GM19455 (cell line): ENCODE measurements around the gene GPR173.

ENCODE experiments used
- ATAC-seq: cut with Tn5 transposase; IDR thresholded peaks from one replicate; pipeline ENCODE4 v1.9.1; 2021; ENCODE audit not compliant: unreplicated experiment

Gene GPR173, protein sequence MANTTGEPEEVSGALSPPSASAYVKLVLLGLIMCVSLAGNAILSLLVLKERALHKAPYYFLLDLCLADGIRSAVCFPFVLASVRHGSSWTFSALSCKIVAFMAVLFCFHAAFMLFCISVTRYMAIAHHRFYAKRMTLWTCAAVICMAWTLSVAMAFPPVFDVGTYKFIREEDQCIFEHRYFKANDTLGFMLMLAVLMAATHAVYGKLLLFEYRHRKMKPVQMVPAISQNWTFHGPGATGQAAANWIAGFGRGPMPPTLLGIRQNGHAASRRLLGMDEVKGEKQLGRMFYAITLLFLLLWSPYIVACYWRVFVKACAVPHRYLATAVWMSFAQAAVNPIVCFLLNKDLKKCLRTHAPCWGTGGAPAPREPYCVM

DNA sequence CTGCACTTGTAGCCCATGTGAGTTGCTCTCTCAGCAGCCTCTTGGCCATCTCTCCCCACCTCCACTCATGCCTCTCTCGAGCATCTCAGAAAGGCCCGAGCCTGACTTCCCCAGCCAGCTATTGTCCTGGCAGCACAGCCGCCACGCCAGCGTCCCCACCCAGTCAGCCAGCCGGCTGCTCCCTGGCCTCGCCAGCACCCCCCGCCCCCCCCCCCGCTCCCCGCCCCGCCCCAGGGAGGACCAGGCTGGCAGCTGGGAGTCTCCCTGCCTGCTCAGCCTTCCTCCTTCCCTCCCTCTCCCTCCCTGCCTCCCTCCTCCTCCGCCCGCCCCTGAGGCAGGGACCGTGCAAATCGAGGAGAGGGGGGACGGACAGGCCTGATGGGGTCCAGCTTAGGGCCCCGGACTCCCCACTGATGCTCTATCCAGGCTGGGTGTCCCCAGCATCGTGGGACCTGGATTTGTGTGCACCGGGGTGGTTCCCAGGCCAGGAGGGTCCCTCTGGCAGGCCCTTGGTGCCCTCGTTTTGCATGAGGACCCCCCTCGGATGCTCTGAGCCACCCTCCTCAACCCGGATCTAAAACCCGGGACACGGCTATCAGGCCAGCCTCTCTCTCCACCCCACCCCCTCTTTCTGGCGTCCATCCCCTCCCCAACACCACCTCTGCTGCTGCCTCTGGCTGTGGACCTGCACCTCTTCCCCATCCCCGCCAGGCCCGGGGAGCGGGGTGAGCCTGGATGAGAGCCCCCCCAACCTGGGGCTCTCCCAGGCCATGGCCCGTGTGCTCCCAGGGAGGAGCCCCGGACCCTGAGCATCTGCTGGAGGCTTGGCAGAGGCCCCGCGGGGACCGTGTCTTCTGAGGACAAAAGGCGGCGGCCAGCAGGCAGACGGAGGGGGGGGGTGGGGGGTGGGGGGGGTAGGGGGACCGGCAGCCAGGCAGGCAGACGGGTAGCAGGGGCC is at the start of gene GPR173:
TSS of gene GPR173 (plus strand) at position 621 of the 958 bp plus-strand sequence. CDS start 27,833 bp downstream, outside the sequence.
- ATAC-seq, result no peak

DNA sequence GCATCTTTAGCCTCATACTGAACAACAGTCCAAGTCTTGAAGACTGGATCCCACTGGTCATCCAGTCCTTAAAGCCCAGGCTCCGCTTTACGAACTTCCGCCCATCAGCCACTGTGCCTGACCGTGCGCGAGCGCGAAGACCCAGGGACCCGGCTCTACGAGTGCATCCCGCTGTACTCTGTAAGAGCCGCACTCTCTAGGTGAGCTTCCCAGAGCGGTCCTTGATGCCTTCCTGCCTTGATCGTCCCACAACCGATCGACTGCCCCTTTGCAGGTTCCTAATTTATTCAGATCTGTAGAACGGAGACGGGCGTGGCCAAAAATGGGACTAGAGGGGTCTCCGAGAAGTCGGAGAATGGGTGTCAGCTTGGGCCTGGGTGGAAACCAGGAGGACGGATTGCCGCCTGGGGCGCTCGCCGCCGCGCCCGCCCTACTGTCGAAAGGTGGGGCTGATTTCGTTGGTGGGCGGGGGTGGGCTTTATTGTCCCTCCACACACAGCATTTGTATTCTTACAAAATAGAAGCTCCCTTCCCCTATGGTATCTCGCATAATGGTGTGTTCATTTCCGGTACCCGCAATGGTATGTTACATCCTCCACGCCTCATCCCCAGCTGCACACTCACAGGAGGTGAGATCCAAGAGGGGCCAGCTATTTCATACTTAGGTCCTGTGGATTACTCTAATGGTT is 48.0 kb upstream of the GPR173 start:
- no peak for ATAC-seq

DNA sequence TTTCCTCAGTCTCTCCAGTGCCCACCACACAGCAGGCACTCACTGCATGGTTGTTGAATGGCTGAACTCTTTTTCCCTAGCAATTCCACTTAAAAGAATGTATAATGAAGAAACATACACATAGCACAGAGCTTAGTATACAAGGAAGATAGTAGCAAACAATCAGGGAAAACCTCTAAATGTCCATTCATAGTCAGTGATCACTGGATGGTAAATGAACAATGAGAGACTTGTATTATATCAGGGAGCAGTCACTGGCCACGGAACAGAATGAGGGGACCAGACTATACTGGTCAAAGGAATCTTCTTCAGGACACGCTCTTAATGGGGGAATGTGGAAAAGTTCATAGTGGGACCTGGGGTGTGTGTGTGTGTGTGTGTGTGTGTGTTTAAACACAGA is 46.6 kb upstream of the GPR173 start:
- no peak for ATAC-seq

DNA sequence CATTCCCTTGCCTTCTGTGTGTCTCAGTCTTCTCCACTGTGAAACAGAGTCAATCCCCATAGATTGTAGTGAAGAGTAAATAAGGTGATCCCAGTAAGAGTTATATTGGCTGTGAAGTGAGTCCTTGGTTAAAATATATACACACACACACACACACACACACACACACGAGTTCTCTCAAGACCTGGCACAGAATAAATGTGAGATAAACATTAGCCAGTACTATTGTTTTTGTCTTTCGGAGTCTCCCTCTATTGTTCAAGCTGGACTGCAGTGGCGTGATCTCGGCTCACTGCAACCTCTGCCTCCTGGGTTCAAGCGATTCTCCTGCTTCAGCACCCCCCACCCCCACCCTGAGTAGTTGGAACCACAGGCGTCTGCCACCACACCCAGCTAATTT is 45.5 kb upstream of the GPR173 start:
- ATAC-seq, result no peak

DNA sequence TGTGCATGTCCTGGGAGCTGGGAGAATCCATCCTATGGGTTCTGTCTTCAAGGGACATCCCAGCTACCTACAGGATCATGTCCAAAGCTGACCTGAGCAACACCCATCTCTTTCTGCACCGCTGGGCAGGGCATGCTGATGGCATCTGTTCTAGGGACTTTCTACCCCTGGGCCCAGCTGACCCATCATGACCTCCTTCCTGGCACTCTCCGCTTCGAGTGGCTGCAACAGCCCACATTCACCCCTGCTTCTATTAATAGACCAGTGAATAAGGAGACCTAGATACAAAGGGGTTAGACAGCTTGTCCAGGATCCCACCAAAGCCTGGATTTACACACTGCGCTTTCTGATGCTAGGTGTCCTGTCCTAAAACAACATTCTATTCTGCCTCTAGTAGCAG is 44.6 kb upstream of the GPR173 start:
- ATAC-seq, result no peak

DNA sequence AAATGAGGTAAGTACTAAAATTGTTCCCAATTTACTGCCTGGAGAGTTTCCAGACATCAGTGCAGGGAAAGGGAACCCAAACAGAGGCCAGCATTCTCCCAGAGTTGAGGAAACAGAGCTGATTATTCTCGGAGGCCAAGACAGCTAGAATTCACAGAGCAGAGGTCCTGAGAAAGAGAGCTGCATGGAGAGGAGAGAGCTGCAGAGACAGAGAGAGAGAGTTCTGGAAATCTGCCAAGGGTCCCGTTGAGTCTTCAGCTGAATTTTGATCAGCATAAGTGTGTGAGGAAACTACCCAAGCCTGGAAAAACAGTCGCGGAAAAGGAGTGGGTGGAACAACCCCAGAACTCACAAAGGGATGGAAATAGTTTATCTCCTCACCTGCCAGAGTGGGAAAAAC is 43.8 kb upstream of the GPR173 start:
- ATAC-seq, result no peak

DNA sequence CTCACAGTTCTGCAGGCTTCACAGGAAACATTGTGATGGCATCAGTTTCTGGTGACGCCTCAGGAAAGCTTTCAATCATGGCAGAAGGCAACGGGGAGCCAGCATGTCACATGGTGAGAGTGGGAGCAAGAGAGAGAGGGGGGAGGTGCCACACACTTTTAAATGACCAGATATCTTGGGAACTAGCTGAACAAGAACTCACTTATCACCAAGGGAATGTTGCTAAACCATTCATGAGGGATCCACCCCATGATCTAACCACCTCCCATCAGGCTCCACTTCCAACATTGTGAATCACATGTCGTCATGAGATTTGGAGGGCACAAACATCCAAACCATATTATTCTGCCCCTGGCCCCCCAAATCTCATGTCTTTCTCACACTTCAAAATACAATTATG is 43.3 kb upstream of the GPR173 start:
- no peak for ATAC-seq

DNA sequence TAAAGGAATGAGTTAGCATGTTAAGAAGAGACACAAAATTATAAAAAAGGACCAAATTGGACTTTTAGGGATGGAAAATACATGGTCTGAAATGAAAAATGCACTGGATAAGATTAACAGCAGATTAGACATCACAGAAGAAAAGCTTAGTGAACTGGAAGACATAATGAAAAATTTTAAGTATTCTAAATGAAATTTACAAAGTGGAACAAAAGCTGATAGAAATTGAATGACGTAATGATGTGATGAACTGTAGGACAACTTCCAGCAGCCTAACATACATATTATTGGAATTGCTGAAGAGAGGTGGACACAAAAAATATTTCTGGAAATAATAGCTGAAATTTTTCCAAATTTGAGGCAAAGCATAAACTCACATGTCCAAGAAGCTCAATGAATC is 39.6 kb upstream of the GPR173 start:
- no peak for ATAC-seq

DNA sequence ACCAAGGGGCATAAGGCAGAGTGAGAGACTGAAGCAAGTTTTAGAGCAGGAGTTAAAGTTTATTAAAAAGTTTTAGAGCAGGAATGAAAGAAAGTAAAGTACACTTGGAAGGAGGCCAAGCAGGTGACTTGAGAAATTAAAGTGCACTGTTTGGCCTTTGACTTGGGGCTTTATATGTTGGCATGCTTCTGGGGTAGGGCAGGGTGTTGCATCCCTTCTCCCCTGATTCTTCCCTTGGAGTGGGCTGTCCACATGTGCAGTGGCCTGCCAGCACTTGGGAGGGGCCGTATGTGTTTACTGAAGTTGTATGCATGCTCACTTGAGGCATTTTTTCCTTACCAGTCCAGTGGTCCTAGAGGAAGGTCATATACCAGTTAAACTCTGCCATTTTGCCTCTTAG is 35.3 kb upstream of the GPR173 start:
- no peak for ATAC-seq

DNA sequence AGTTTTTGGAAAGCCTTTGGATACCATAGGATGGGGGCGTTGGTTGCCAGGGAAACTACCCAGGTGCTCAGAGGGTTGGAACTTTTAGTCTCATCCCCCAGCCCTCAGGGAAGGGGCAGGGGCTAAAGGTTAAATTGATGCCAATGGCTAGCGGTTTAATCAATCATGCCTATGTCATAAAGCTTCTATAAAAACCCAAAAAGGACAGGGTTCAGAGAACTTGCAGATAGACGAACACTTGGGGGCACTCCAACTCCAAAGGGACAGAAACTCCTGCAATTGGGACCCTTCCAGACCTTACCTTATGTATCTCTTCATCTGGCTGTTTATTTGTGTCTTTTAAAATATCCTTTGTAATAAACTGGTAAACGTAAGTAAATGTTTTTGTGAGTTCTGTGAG is 30.0 kb upstream of the GPR173 start:
- ATAC-seq, result no peak

DNA sequence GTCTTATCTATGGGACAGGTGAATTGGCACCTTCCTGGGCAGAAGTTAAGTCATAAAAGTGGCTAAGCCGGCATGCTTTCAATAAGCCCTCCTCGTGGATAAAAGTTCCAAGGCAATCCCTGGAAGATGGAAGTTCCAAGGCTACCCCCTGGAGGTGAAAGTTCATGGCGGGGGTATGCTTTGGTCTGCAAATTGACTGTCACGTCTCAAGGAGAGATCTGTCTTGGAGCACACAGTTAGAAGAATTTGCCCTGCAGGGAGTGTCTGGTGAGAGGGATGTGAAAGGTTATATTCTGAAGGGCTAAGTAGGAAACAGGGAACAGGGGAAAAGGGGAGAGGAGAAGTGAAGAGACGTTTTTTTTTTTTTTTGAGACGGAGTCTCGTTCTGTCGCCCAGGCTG is 26.2 kb upstream of the GPR173 start:
- ATAC-seq, result no peak

DNA sequence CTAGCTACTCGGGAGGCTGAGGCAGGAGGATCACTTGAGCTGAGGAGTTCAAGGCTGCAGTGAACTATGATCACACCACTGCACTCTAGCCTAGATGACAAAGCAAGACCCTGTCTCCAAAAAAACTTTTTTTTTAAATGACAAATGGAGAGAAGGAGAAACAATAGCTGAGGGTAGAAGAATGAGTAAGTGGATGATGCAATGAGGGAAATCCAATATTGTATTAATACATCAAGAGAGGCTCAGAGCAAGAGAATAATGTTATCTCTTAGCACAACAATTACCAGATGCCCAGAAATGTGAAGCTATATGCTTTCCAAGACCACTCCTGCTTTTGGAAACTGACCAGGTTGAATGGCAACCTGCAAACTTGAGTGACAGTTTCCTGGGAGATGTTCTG is 19.9 kb upstream of the GPR173 start:
- no peak for ATAC-seq

DNA sequence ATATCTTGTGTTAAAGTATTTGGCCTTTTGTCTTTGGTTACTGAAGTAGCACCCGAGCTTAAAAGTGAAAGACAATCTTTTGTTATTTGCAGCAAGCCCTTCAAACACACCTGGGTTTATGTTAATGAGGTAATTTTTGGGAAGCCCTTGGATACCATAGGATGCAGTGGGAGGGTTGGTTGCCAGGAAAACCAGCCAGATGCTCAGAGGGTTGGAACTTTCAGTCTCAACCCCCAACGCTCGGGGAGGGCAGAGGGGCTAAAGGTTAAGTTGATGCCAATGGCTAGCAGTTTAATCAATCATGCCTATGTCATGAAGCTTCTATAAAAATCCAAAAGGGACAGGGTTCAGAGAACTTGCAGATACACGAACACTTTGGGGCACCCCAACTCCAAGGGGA is 17.2 kb upstream of the GPR173 start:
- no peak for ATAC-seq

DNA sequence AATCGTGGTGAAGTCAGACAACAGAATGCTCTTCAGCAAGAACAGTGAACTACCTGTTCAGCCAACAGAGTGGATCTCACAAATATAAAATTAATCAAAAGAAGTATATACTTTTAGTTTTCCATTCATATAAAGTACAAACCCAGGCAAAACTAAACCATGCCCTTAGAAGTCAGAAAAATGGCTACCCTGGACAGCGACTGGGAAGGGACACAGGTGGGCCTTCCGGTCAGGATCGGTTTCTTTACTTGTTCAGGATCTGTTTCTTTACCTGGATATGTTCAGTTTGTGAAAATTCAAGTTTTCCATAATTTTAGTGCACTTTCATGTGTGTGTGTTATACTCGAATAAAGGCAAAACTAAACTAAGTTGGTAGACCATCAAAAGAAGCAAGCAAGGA is 12.4 kb upstream of the GPR173 start:
- ATAC-seq, result no peak

DNA sequence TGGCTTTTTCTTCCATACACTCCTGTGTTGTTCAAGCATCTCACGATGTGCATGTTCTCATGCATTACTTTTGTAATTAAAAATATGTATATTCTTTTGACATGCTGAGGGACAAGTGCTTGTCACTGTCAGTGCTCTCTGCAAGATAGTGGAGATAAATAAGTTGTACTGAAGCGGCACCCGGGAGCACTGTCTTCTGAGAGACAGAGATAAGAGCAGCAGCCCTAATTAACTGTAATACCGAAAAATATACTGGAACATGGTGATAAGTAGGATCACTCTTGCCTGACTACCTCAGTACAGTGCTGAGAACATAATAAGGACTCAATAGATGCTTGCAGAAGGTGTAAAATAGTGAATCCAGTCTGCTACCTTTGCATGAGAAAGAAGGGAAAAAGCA is 9.4 kb upstream of the GPR173 start:
- ATAC-seq, result no peak

DNA sequence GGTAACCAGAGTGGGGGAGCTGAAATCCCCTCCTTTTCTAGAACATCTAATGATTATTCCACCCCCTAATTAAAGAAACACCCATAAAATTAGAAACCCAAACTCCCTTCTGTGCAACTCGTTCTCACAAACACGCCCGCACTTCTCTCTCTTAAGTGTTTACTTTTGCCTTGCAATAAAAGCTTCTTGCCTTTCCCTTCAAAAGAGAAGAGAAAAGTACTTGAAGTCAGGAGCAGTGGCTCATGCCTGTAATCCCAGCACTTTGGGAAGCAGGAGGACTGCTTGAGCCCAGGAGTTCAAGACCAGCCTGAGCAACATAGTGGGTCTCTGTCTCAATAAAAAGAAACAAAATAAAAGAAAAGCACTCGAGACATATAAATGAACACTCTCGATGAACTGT is 3.6 kb upstream of the GPR173 start:
- ATAC-seq, result no peak

DNA sequence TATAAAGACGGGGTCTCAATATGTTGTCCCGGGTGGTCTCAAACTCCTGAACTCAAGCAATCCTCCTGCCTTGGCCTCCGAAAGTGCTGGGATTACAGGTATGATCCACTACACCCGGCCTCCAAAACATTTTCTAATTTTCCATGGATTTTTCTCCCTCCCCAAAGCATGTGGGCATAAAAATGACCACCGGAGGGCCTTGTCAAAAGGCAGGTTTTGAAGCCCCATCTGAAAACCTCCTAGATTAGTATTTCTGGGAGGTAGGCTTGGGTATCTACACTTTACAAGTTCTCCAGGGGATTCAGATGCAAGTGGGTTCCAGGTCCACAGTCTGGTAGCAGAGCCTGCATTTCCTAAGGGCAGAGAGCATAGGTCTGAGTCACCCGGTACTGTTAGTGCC is 1.4 kb upstream of the GPR173 start:
- ATAC-seq, result no peak

DNA sequence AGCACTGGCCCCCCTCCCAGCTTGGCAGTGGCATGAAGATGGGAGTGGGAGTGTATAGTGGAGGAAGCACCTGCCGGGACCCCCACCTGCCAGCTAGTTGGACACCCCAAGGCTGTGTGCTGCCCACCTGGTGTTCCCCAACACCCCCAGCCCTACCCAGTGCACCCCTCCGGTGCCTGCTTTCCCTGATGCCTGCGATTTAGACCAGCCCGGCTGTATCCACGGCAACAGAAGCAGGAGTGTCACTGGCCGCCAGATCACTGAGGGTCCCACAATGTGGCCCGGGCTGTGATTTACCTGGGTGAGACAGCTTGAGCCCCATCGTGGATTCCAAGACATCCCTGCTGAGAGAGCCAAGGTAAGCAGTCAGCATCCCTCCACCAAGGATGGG is 533 bp downstream of the GPR173 start:
- no peak for ATAC-seq

DNA sequence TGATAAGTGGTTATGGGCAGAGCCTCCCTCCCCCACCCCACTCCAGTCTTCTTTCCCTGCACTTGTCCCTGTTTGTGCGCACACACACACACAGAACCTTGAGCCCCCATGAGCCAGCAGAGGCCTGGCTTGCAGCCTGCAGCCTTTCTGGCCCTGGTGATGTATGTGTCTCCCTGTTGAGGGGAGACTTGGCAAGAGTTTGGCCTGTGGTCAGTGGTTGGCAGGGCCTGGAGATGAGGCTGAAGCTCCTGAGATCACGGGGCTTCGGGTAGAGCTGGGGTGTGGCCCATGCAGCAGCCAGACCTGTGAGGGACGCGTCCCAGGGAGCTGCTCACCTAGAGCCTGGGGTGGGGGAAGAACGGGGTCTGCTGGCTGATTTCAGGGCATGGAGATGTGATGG is 2.3 kb downstream of the GPR173 start:
- ATAC-seq, result no peak

DNA sequence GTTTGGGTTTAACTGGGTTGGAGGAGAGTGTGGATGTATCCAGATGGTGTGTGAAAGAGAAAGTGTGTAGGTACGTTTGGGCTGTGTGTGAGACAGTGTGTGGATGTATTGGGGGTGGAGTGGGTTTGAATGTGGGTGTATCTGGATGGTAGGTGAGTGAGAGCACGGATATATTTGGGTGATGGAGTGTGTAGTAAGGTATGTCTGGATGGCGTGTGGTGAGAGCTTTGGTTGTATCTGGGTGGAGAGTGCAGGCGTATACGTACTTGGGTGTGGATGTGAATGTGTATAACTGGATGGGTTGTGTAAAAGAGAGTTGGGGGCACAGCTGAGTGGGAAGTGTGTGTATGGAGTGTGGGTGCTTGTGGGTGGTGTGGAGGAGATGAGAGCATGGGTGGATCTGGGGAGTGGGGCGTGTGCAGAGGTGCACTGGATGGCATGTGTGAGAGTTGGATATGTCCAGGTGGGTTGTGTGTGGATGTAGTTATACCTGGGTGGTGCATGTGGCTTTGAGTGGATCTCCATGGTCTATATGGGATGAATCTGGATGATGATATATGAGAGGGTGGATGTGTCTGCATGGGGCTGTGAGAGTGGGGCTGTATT is 6.8 kb downstream of the GPR173 start:
- no peak for ATAC-seq

DNA sequence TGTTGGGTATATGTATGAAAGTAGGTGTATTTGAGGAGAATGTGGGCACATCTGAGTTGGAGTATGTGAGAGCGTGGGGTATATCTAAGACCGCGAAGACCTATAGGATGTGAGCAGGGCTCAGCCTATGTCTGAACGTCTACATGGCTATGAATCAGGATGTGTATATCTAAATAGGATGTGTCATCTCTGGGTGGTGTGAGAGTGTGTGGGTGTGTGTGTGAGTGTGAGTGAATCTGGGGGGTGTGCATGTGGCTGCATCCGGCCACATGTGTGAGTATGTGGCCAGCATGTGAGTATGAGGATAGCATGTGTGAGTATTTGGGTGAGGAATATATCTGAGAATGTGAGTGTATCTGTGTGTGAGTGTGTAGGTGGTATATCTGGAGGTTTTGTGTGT is 7.7 kb downstream of the GPR173 start:
- no peak for ATAC-seq
